Stimulated activated naive B cell treated with anti-CD40 and anti-IgM and Interleukin-4, amounts not matched to agents 10 μg/mL and 1 μg/mL and 100 μg/mL, for 72 hours (primary cell): Measurements from ENCODE around the gene UBE2U.
"Not testable (repeated sequence)": the region's sequence is repeated elsewhere in the genome, so short reads cannot be mapped to it uniquely, and the experiment has no call there.

ENCODE experiments used
- ATAC-seq, 2 donors: fragments of 150-1000 bp; cut with Tn5 transposase; replicated peaks; 2 replicates each; pipeline ENCODE4 v1.10.0; 2021; ENCODE audit warnings: moderate library complexity in 1 of 2
- DNase-seq: peaks from one replicate; pipeline ENCODE4 v3.0.0; 2021
- H3K27ac Mint-ChIP-seq: one replicate; pipeline ENCODE4 v1.8.0; 2022; ENCODE audit warnings: mild to moderate bottlenecking, mixed read lengths
- H3K27me3 Mint-ChIP-seq, 2 donors: one replicate each; pipeline ENCODE4 v1.8.0; 2022; ENCODE audit warnings: mixed read lengths in 2 of 2
- H3K36me3 Mint-ChIP-seq, 2 donors: one replicate each; pipeline ENCODE4 v1.8.0; 2022; ENCODE audit warnings: mixed read lengths in 2 of 2, mild to moderate bottlenecking in 1 of 2
- H3K4me1 Mint-ChIP-seq, 2 donors: one replicate each; pipeline ENCODE4 v1.8.0; 2022; ENCODE audit warnings: mixed read lengths in 2 of 2, mild to moderate bottlenecking in 1 of 2
- H3K4me3 Mint-ChIP-seq, 2 donors: one replicate each; pipeline ENCODE4 v1.8.0; 2022; ENCODE audit warnings: mild to moderate bottlenecking in 2 of 2, mixed read lengths in 2 of 2, moderate library complexity in 1 of 2
- H3K9me3 Mint-ChIP-seq, 2 donors: one replicate each; pipeline ENCODE4 v1.8.0; 2022; ENCODE audit warnings: mixed read lengths in 2 of 2, mild to moderate bottlenecking in 1 of 2

The UBE2U gene

DNA sequence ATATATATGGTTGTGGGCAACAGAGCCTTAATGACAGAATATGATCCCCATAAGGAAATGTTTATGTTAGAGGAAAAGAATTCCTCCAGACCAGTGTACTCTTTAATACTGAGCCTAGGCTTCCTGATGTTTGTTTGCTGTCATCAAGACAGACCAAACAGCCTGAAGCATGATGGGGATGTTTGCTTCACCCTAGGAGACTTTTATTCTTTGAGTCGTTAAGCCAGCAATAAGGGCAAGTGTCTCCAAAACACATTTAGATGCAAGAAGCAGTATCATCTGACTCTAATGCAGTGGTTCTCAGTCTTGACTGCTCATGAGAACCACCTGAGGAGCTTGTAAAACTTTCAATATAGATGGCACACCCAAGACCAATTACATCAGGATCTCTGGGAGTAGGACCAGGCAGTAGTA is 33.1 kb downstream of the UBE2U start:
- ATAC-seq = no peak
- no peaks in the 10 kb centered on the region for H3K4me1 Mint-ChIP-seq
- DNase-seq = no peak
- H3K36me3 Mint-ChIP-seq = no peaks in the 10 kb centered on the region
- no peak overlapping the region for H3K4me3 Mint-ChIP-seq
- peaks cover 7 to 9% of the 10 kb centered on the region in 2 donors for H3K27me3 Mint-ChIP-seq
- no peak overlapping the region for H3K27ac Mint-ChIP-seq
- H3K9me3 Mint-ChIP-seq = no peaks in the 10 kb centered on the region

DNA sequence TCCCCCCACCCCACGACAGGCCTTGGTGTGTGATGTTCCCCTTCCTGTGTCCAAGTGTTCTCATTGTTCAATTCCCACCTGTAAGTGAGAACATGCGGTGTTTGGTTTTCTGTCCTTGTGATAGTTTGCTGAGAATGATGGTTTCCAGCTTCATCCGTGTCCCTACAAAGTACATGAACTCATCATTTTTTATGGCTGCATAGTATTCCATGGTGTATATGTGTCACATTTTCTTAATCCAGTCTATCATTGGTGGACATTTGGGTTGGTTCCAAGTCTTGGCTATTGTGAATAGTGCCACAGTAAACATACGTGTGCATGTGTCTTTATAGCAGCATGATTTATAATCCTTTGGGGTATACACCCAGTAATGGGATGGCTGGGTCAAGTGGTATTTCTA is 36.1 kb downstream of the UBE2U start:
- not testable (repeated sequence) for H3K27me3 Mint-ChIP-seq, H3K27ac Mint-ChIP-seq, ATAC-seq, H3K36me3 Mint-ChIP-seq, H3K4me1 Mint-ChIP-seq, H3K9me3 Mint-ChIP-seq, DNase-seq, H3K4me3 Mint-ChIP-seq

DNA sequence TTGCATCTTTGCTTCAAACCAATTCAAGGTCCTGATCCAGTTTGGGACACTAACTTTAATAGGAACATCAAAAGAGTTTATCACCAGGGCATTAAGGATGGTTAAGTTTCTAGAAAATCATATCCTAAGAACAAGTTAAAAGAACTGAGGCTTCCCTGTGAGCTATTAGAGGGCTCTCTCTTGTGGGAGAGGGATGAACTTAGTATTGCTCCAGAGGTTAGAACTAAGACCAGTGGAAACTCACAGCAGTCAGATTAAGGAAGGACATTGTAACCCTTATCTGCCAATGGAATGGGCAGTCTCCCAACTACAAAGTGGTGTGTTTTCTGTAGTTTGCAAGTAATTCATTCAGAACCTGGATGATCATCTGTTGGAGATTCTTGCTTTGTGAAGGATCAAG is 36.8 kb downstream of the UBE2U start:
- no peaks in the 10 kb centered on the region for H3K36me3 Mint-ChIP-seq
- H3K27ac Mint-ChIP-seq = no peak overlapping the region
- ATAC-seq (no peak), DNase-seq (no peak)
- H3K4me1 Mint-ChIP-seq = peaks cover 6 to 7% of the 10 kb centered on the region in 2 donors
- H3K9me3 Mint-ChIP-seq = no peaks in the 10 kb centered on the region
- H3K27me3 Mint-ChIP-seq = no peaks in the 10 kb centered on the region
- no peak overlapping the region for H3K4me3 Mint-ChIP-seq

DNA sequence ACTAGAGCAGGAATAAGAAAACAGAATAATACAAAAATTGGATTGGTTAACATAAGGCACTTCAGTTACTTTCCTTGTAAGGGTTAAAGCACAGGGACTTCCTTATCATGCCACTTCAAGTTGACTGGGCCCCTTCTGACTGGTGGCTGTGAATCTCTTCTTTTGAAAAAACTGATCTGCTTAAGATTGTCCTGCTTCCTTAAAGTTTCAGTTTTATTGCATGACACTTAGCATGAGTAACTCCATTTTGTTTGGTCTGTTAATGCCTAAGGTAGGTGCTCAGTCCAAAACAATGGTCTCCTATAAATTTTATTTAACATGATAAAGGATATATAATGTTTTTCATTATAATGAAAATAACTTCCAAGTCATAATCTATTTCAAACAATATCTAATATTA is 37.6 kb downstream of the UBE2U start:
- Mint-ChIP-seq H3K27me3 (no peaks in the 10 kb centered on the region), H3K36me3 (no peaks in the 10 kb centered on the region), H3K27ac (no peak overlapping the region), H3K4me1 (peaks cover 9 to 15% of the 10 kb centered on the region in 2 donors), H3K4me3 (no peak overlapping the region), H3K9me3 (no peaks in the 10 kb centered on the region)
- DNase-seq (no peak), ATAC-seq (no peak)

DNA sequence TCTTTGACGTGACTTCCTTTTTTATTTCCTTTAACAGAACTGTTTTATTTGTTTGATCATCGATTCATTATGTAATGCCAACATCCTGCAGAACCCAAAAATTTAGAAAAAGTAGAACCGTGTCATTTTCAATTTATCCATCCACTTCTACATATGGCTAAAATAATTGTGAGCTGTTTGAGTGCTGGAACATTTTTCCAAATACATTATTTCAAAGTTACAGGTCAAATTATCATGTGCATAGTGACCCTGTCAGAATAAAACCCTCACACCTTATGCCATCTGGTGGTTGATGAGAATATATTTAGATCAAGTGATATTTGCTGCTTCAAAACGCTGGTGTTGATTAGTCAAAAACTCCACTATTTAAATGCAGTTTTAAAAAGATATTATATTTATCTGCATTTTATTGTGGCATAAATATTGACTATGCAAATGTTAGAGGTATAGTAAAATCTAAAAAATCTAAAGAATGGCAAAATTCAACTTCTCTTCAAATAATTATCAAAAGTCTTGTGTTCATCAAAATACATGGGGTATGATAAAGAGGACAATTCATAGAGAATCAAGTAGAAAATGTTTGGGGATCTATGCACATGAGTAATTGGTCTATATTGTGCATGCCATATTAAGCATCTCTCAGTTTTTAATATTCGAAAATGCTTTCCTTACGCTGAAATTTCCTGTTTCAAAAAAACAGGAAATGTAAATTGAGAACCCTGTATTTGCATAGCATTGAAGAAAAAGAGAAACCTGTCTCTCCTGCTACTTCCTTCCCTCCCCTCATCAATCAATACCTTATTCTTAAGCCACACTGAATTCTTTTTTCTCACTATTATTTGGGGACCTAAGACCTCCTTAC is 39.7 kb downstream of the UBE2U start:
- ATAC-seq (no peak), DNase-seq (no peak)
- Mint-ChIP-seq H3K36me3 (no peaks in the 10 kb centered on the region), H3K27ac (no peak overlapping the region), H3K4me3 (peak overlapping the region in 1 of 2 donors; percentile 29), H3K27me3 (peaks cover 12 to 14% of the 10 kb centered on the region in 2 donors), H3K9me3 (no peaks in the 10 kb centered on the region), H3K4me1 (peaks cover 9 to 15% of the 10 kb centered on the region in 2 donors)

DNA sequence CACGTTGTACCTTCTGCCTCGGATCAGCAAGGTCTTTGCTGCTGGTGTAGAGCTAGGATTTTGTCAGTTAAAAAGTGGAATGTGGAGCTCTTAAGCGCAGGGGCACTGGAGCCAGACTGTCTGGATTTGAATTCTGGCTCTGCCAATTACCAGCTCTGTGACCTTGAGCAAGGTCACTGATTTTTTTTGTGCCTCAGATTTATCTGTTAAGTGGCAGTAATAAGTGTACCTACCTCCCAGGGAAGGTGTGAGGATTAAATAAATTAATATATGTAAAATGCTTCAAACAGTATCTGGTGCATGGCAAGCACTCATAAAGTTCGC is 40.3 kb downstream of the UBE2U start:
- no peaks in the 10 kb centered on the region for H3K36me3 Mint-ChIP-seq
- ATAC-seq (no peak), DNase-seq (no peak)
- peak overlapping the region in 1 of 2 donors; percentile 29 for H3K4me3 Mint-ChIP-seq
- peaks cover 9 to 15% of the 10 kb centered on the region in 2 donors for H3K4me1 Mint-ChIP-seq
- H3K27ac Mint-ChIP-seq = no peak overlapping the region
- peaks cover 13 to 16% of the 10 kb centered on the region in 2 donors for H3K27me3 Mint-ChIP-seq
- H3K9me3 Mint-ChIP-seq = no peaks in the 10 kb centered on the region

DNA sequence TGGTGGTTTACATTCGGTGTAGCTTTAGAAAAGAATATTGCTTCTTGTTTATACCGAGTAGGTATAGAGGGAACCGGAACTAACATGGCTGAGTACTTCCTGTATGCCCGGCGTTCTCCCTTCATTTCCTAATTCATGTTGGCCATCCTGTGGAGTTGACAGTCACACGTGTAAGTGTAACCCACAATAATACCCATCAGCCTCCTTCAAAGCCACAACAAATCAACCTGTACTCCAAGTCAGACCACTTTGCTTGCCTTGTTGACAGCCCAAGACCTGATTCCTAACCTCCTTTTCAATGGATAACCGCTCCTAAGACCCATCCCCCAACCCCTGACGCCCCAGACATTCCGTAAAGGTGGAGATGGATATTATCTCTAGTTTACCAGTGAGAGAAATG is 42.1 kb downstream of the UBE2U start:
- peak in 1 of 2 donors; percentile 34 for ATAC-seq
- Mint-ChIP-seq H3K4me1 (peaks cover 9 to 15% of the 10 kb centered on the region in 2 donors), H3K9me3 (no peaks in the 10 kb centered on the region), H3K36me3 (no peaks in the 10 kb centered on the region), H3K27me3 (peaks cover 13 to 29% of the 10 kb centered on the region in 2 donors), H3K4me3 (peak overlapping the region; percentile 71 to 80), H3K27ac (no peak overlapping the region)
- no peak for DNase-seq

DNA sequence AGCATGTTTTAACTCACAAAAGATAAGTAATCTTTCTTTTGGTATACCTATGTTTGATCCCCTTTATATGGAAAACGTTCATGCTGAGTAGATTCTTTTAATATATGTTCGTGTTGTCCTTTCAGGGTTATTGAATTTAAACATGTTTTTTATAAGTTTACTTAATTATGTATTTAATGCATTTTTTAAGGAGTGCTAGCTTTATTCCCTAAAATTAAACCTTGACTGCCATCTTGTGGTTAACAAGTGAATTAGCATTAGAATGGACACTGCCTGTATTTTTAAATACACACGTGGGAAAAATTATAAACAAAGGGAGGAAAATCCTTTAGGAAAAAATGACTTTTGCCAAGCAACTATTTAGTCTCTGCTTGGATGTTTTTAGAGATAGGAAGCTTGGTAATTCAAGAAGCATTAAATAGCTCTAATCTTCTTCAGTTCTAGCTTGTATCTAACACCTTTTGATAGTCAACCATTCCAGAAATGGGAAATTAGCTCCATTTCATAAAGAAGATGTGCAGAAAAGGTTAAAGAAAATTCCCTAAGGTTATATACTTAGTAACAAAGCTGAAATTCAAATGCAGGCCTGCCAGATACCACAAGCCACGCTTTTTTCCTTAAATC is 43.0 kb downstream of the UBE2U start:
- Mint-ChIP-seq H3K4me3 (no peak overlapping the region), H3K4me1 (peaks cover 9 to 15% of the 10 kb centered on the region in 2 donors), H3K9me3 (no peaks in the 10 kb centered on the region), H3K36me3 (no peaks in the 10 kb centered on the region), H3K27me3 (peaks cover 13 to 29% of the 10 kb centered on the region in 2 donors), H3K27ac (no peak overlapping the region)
- no peak for DNase-seq
- no peak for ATAC-seq

DNA sequence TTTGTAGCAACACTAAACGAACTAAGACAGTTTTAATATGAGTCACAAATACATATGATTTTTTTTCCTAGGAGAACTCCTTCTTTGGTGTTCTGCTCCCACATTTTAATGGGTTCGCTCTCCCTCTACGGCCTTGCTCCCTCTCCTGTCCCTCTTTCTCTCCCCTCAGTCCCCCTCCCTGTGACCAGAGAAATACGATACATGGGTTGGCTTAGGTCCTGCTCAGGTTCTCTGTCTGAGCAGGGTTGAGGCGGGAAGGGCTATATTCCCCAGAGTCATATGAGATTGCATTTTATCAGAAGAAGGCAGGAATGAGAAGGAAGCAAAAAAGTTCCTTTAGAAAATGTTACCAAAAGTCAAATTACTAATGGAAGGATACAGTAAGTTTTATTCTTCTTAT is 44.6 kb downstream of the UBE2U start:
- Mint-ChIP-seq H3K27me3 (peaks cover 17 to 42% of the 10 kb centered on the region in 2 donors), H3K9me3 (peaks cover 0 to 4% of the 10 kb centered on the region in 2 donors), H3K27ac (no peak overlapping the region), H3K4me1 (peaks cover 9 to 15% of the 10 kb centered on the region in 2 donors), H3K36me3 (no peaks in the 10 kb centered on the region), H3K4me3 (no peak overlapping the region)
- no peak for DNase-seq
- no peak for ATAC-seq

DNA sequence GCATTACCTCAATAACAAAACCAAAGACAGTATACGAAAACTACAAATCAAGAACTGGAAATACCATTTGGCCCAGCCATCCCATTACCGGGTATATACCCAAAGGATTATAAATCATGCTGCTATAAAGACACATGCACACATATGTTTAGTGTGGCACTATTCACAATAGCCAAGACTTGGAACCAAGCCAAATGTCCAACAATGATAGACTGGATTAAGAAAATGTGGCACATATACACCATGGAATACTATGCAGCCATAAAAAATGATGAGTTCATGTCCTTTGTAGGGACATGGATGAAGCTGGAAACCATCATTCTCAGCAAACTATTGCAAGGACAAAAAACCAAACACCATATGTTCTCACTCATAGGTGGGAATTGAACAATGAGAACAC is 47.0 kb downstream of the UBE2U start:
- H3K4me3 Mint-ChIP-seq, DNase-seq, H3K36me3 Mint-ChIP-seq, H3K4me1 Mint-ChIP-seq, H3K9me3 Mint-ChIP-seq, H3K27ac Mint-ChIP-seq, ATAC-seq: not testable (repeated sequence)
- peaks cover 31 to 54% of the 10 kb centered on the region in 2 donors for H3K27me3 Mint-ChIP-seq

DNA sequence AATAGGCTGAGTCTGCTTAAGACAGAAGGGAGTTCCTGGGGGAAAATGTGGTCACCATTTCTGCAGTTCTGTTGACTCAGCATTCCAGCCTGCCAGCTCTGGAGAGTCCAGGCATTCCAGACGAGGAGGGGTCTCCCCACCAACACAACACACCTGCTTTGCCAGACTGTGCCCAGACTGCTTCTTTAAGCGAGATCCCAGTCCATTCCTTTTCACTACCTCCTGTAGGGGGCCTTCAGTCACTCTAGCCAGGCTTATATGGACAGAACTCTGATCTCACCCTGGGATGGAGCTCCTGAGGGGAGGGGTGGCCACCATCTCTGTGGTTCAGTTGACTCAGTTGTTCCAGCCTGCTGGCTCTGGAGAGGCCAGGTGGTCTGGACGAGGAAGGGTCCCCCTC is 48.5 kb downstream of the UBE2U start:
- H3K4me3 Mint-ChIP-seq = no peak overlapping the region
- ATAC-seq (no peak), DNase-seq (no peak)
- peaks cover 0 to 2% of the 10 kb centered on the region in 2 donors for H3K4me1 Mint-ChIP-seq
- H3K9me3 Mint-ChIP-seq = peaks cover 2 to 6% of the 10 kb centered on the region in 2 donors
- H3K27me3 Mint-ChIP-seq = peaks cover 29 to 52% of the 10 kb centered on the region in 2 donors
- H3K36me3 Mint-ChIP-seq = no peaks in the 10 kb centered on the region
- no peak overlapping the region for H3K27ac Mint-ChIP-seq

DNA sequence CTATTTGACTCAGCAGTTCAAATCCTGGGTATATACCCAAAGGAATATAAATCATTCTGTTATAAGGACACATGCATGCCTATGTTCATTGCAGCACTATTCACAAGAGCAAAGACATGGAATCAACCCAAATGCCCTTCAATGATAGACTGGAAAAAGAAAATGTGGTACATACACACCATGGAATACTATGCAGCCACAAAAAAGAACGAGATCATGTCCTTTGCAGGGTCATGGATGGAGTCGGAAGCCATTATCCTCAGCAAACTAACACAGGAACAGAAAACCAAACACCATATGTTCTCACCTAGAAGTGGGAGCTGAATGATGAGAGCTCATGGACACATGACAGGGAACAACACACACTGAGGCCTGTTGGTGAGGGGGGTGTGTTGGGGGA is 53.8 kb downstream of the UBE2U start:
- not testable (repeated sequence) for H3K27ac Mint-ChIP-seq, DNase-seq, ATAC-seq, H3K36me3 Mint-ChIP-seq, H3K4me3 Mint-ChIP-seq, H3K4me1 Mint-ChIP-seq
- Mint-ChIP-seq H3K27me3 (peaks cover 27 to 30% of the 10 kb centered on the region in 2 donors), H3K9me3 (peaks cover 2 to 11% of the 10 kb centered on the region in 2 donors)

DNA sequence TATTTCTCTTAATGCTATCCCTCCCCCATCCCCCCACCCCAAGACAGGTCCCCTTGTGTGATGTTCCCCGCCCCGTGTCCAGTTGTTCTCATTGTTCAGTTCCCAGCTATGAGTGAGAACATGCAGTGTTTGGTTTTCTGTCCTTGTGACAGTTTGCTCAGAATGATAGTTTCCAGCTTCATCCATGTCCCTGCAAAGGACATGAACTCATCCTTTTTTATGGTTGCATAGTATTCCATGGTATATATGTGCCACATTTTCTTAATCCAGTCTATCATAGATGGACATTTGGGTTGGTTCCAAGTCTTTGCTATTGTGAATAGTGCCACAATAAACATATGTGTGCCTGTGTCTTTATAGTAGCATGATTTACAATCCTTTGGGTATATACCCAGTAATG is 55.0 kb downstream of the UBE2U start:
- H3K36me3 Mint-ChIP-seq = not testable (repeated sequence)
- H3K27me3 Mint-ChIP-seq = peaks cover 29 to 31% of the 10 kb centered on the region in 2 donors

DNA sequence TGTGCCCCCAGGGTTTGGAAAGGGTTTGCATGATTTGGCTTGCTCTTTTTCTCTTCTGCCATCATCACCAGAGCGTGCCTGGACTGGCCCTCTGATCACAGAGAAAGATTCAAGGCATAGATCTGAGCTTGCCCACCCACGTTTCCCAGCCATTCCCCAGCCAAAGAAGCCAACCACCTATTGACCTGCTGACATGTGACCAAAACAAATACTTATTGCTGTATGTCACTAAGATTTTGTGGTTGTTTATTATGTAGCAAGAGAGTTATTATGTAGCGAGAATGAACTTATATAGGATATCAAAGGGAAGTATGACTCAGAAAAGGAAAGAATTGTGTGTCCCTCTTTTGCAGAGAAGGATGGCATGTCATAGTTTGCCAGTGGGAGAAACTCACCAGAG is 59.9 kb downstream of the UBE2U start:
- Mint-ChIP-seq H3K9me3 (no peaks in the 10 kb centered on the region), H3K36me3 (no peaks in the 10 kb centered on the region), H3K4me1 (no peaks in the 10 kb centered on the region), H3K27me3 (peaks cover 22 to 32% of the 10 kb centered on the region in 2 donors), H3K4me3 (no peak overlapping the region), H3K27ac (no peak overlapping the region)
- DNase-seq (no peak), ATAC-seq (no peak)

More for the DNA sequence above, 55.0 kb downstream of the UBE2U start:
- not testable (repeated sequence) for H3K4me3 Mint-ChIP-seq, H3K4me1 Mint-ChIP-seq, ATAC-seq, H3K9me3 Mint-ChIP-seq, H3K27ac Mint-ChIP-seq, DNase-seq

DNA sequence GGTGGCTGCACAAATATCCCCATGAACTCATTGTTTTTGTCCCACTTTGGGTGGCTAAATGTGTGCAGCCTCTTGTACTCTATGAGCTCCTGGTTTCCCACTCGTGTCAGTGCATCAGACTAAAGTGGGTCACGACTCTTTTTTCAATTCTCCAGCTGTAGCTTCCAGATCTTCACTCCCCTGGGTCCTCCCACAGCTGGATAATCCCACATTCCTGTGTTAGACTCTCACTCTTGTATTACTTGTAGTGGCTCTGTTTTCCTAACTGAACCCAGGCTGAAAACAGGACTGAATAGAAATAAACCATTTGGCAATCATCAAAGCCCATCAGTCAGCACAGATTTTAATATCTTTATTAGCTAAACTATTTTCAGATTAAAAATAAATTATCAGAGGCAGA is 60.4 kb downstream of the UBE2U start:
- Mint-ChIP-seq H3K4me3 (no peak overlapping the region), H3K27me3 (peaks cover 22 to 32% of the 10 kb centered on the region in 2 donors), H3K27ac (no peak overlapping the region), H3K4me1 (no peaks in the 10 kb centered on the region), H3K9me3 (no peaks in the 10 kb centered on the region), H3K36me3 (no peaks in the 10 kb centered on the region)
- ATAC-seq (no peak), DNase-seq (no peak)
